Trophoblast cell (in vitro differentiated cells and primary cell): ENCODE results near the gene ANP32A.

Source experiments
- DNase-seq, 2 donors: peaks; one replicate each; pipeline ENCODE4 v3.0.0-alpha.2; 2016
- H2AFZ ChIP-seq: 2 replicates; pipeline ENCODE4 v1.6.1; 2013; ENCODE audit warnings: low read length, moderate library complexity, mild to moderate bottlenecking; ENCODE audit not compliant: insufficient read depth, poor library complexity
- H2AK5ac ChIP-seq: 2 replicates; pipeline ENCODE4 v1.6.1; 2013; ENCODE audit warnings: mild to moderate bottlenecking, low read length
- H2BK120ac ChIP-seq: 2 replicates; pipeline ENCODE4 v1.6.1; 2013; ENCODE audit warnings: low read length, mild to moderate bottlenecking, moderate library complexity; ENCODE audit not compliant: insufficient read depth, poor library complexity
- H2BK12ac ChIP-seq: 2 replicates; pipeline ENCODE4 v1.6.1; 2013; ENCODE audit warnings: mild to moderate bottlenecking, low read length, moderate library complexity
- H2BK5ac ChIP-seq: 2 replicates; pipeline ENCODE4 v1.6.1; 2013; ENCODE audit warnings: low read length, low read depth, moderate library complexity, mild to moderate bottlenecking; ENCODE audit not compliant: poor library complexity
- H3K14ac ChIP-seq: 2 replicates; pipeline ENCODE4 v1.6.1; 2013; ENCODE audit warnings: mild to moderate bottlenecking, low read length
- H3K18ac ChIP-seq: 2 replicates; pipeline ENCODE4 v1.6.1; 2013; ENCODE audit warnings: mild to moderate bottlenecking, low read length
- H3K23ac ChIP-seq: 2 replicates; pipeline ENCODE4 v1.6.1; 2013; ENCODE audit warnings: low read length
- H3K27ac ChIP-seq: 2 replicates; pipeline ENCODE4 v1.5.1; 2013; ENCODE audit warnings: low read depth, mild to moderate bottlenecking, inconsistent platforms, low read length, moderate library complexity
- H3K27me3 ChIP-seq: 2 replicates; pipeline ENCODE4 v1.6.1; 2013; ENCODE audit warnings: inconsistent platforms, mild to moderate bottlenecking, low read length, moderate library complexity; ENCODE audit not compliant: insufficient read depth
- H3K36me3 ChIP-seq, 2 experiments: 1 replicate in 1 of 2; 2 replicates in 1 of 2; pipeline ENCODE4 v1.6.1; 2013; ENCODE audit warnings: low read length in 2 of 2, mild to moderate bottlenecking in 2 of 2, moderate library complexity in 1 of 2; ENCODE audit not compliant: insufficient read depth in 2 of 2, control insufficient read depth in 1 of 2
- H3K4ac ChIP-seq: 2 replicates; pipeline ENCODE4 v1.6.1; 2013; ENCODE audit warnings: low read depth, mild to moderate bottlenecking, low read length, moderate library complexity
- H3K4me1 ChIP-seq, 2 experiments: 1 replicate in 1 of 2; 2 replicates in 1 of 2; pipeline ENCODE4 v1.6.1; 2013; ENCODE audit warnings: low read length in 2 of 2, mild to moderate bottlenecking in 2 of 2, moderate library complexity in 1 of 2; ENCODE audit not compliant: insufficient read depth in 2 of 2, control insufficient read depth in 1 of 2
- H3K4me2 ChIP-seq: 2 replicates; pipeline ENCODE4 v1.6.1; 2013; ENCODE audit warnings: inconsistent platforms, mild to moderate bottlenecking, low read length, moderate library complexity
- H3K4me3 ChIP-seq: 2 replicates; pipeline ENCODE4 v1.5.1; 2013; ENCODE audit warnings: mild to moderate bottlenecking, low read depth, low read length, inconsistent platforms
- H3K79me1 ChIP-seq: one replicate; pipeline ENCODE4 v1.6.1; 2013; ENCODE audit warnings: low read length
- H3K79me2 ChIP-seq: 2 replicates; pipeline ENCODE4 v1.6.1; 2013; ENCODE audit warnings: low read length, mild to moderate bottlenecking; ENCODE audit not compliant: control insufficient read depth, insufficient read depth, poor library complexity
- H3K9ac ChIP-seq: 2 replicates; pipeline ENCODE4 v1.6.1; 2013; ENCODE audit warnings: mild to moderate bottlenecking, low read length
- H3K9me3 ChIP-seq: 2 replicates; pipeline ENCODE4 v1.6.1; 2013; ENCODE audit warnings: low read depth, mild to moderate bottlenecking, control low read depth, inconsistent platforms, low read length; ENCODE audit not compliant: insufficient read depth
- H4K12ac ChIP-seq: 2 replicates; pipeline ENCODE4 v1.6.1; 2013; ENCODE audit warnings: low read depth, mild to moderate bottlenecking, low read length, moderate library complexity
- H4K8ac ChIP-seq: 2 replicates; pipeline ENCODE4 v1.6.1; 2013; ENCODE audit warnings: low read depth, mild to moderate bottlenecking, low read length, moderate library complexity
- H4K91ac ChIP-seq: one replicate; pipeline ENCODE4 v1.6.1; 2013; ENCODE audit warnings: low read depth, mild to moderate bottlenecking, low read length, moderate library complexity
- WGBS: extraction: QIAGEN DNeasy Blood & Tissue Kit; methylation state at CpG from one replicate; pipeline ENCODE4 v1.1.7; 2013; ENCODE audit warnings: missing lambda C conversion rate; ENCODE audit not compliant: insufficient read length, insufficient coverage; ENCODE audit errors: extremely low coverage; 5-methylcytosine and 5-hydroxymethylcytosine counted together

ANP32A gene

DNA sequence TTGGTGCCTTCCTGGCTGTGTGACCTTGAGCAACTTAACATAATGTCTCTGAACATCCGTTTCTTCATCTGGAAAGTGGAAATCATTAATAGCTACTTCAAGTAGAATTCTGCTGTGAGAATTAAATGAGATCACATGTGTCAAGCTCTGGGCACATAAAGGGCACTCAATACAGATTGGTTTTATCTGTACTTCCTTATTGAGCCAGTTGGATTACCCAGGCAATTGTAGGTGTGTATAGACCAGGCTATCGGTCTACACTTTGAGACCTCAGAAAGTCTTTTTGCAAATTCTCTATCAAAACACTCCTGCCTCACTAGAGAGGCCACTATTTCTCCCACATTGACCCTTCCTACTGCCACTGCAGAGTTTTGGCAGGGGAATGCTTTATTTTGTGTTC, 47.7 kb downstream of the ANP32A start:
- no peak overlapping the region for H3K4me3 ChIP-seq
- H2BK12ac ChIP-seq = no peak overlapping the region
- H3K79me1 ChIP-seq = no peaks in the 10 kb centered on the region
- no peak for DNase-seq
- no peaks in the 10 kb centered on the region for H3K27me3 ChIP-seq
- no peak overlapping the region for H3K23ac ChIP-seq
- H3K4me2 ChIP-seq = no peak overlapping the region
- no peak overlapping the region for H2AFZ ChIP-seq
- no peak overlapping the region for H2BK120ac ChIP-seq
- no CpG with 5 or more reads among the region's 2 CpGs for WGBS
- no peak overlapping the region for H3K4ac ChIP-seq
- H3K9me3 ChIP-seq = no peaks in the 10 kb centered on the region
- H2BK5ac ChIP-seq = no peak overlapping the region
- no peak overlapping the region for H3K9ac ChIP-seq
- peaks cover 4 to 6% of the 10 kb centered on the region in 2 experiments for H3K36me3 ChIP-seq
- no peak overlapping the region for H4K91ac ChIP-seq
- no peaks in the 10 kb centered on the region for H3K79me2 ChIP-seq
- no peak overlapping the region for H3K18ac ChIP-seq
- no peak overlapping the region for H4K12ac ChIP-seq
- H3K4me1 ChIP-seq = no peaks in the 10 kb centered on the region
- H3K14ac ChIP-seq = no peak overlapping the region
- no peak overlapping the region for H2AK5ac ChIP-seq
- no peak overlapping the region for H3K27ac ChIP-seq
- no peak overlapping the region for H4K8ac ChIP-seq

DNA sequence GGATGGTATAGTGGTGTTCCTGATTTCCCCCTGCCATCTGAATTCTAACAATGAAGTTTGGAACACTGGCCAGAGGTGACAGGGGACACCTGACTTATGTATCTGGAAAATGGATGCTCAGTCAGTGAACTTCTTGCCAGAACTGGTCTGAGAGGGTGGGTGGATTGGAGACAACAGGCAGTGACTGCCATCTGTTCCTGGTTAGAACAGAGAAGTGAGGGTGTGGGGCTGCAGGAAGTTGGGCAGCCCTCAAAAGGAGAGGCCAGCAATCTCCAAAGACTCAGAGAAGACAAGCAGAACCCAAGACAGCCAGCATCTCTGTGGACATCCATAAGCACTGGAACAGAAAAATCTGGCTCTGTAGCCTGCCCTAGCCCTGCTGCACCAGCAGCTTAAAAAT, 50.5 kb downstream of the ANP32A start:
- Histone ChIP-seq H4K12ac (no peak overlapping the region), H3K36me3 (no peaks in the 10 kb centered on the region), H4K91ac (no peak overlapping the region), H2AK5ac (no peak overlapping the region), H3K18ac (no peak overlapping the region), H3K4me2 (no peak overlapping the region), H3K9me3 (no peaks in the 10 kb centered on the region), H3K14ac (no peak overlapping the region), H3K27me3 (no peaks in the 10 kb centered on the region), H2AFZ (no peak overlapping the region), H3K4me1 (no peaks in the 10 kb centered on the region), H3K79me1 (no peaks in the 10 kb centered on the region), H3K4me3 (no peak overlapping the region), H3K23ac (no peak overlapping the region), H4K8ac (no peak overlapping the region), H2BK12ac (no peak overlapping the region), H3K27ac (no peak overlapping the region), H3K79me2 (no peaks in the 10 kb centered on the region), H2BK5ac (no peak overlapping the region), H3K9ac (no peak overlapping the region), H2BK120ac (no peak overlapping the region), H3K4ac (no peak overlapping the region)
- no peak for DNase-seq

DNA sequence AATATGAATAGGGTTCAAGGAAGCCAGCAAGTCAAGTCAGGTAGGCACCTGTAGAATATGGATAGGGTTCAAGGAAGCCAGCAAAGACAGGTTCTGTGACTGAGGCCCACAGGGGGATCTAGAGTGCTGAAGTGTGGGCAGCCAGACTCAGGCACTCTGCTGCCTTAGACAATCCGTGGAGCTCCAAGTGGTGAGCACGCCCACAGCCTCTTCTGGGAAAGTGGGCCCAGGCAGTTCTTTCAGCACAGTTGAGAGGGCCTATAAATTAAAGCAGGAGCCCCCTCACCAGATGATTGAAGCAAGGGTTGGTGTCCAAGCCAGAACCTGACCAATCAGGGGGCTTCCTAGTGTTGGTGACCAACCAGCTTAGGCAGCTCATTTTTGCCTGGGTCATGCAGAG, 51.0 kb downstream of the ANP32A start:
- H3K27ac ChIP-seq = no peak overlapping the region
- H3K18ac ChIP-seq = no peak overlapping the region
- H3K4ac ChIP-seq = no peak overlapping the region
- H3K36me3 ChIP-seq = no peaks in the 10 kb centered on the region
- H3K27me3 ChIP-seq = no peaks in the 10 kb centered on the region
- no peak overlapping the region for H2BK120ac ChIP-seq
- H2AFZ ChIP-seq = no peak overlapping the region
- H2AK5ac ChIP-seq = no peak overlapping the region
- no peak overlapping the region for H4K12ac ChIP-seq
- WGBS = no CpG with 5 or more reads among the region's 2 CpGs
- H3K4me3 ChIP-seq = no peak overlapping the region
- no peaks in the 10 kb centered on the region for H3K4me1 ChIP-seq
- H4K91ac ChIP-seq = no peak overlapping the region
- no peak for DNase-seq
- H3K4me2 ChIP-seq = no peak overlapping the region
- no peak overlapping the region for H3K14ac ChIP-seq
- H4K8ac ChIP-seq = no peak overlapping the region
- no peaks in the 10 kb centered on the region for H3K79me1 ChIP-seq
- H3K9ac ChIP-seq = no peak overlapping the region
- no peaks in the 10 kb centered on the region for H3K9me3 ChIP-seq
- H2BK12ac ChIP-seq = no peak overlapping the region
- H2BK5ac ChIP-seq = no peak overlapping the region
- no peaks in the 10 kb centered on the region for H3K79me2 ChIP-seq
- no peak overlapping the region for H3K23ac ChIP-seq

DNA sequence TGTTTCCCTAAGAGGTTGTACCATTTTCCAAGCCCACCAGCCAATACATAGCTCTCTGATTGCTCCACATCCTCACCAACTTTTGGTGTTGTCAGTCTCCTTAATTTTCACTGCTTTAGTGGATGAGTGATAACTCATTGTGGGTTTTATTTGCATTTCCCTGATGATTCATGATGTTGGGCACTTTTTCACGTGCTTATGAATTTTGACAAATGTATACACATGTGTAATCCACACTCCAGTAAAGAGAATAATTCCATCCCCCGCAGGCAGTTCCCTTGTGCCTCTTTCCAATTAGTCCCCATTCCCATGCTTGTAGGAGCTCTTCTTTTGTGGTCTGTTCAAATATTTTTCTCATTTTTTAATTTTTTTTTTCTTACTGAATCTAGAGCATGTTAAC, 52.4 kb downstream of the ANP32A start:
- H2BK5ac ChIP-seq = no peak overlapping the region
- no peaks in the 10 kb centered on the region for H3K79me1 ChIP-seq
- H2BK12ac ChIP-seq = no peak overlapping the region
- no peak overlapping the region for H2AK5ac ChIP-seq
- no peak overlapping the region for H3K18ac ChIP-seq
- no peaks in the 10 kb centered on the region for H3K79me2 ChIP-seq
- no peak overlapping the region for H4K8ac ChIP-seq
- no peak overlapping the region for H3K14ac ChIP-seq
- H3K36me3 ChIP-seq = no peaks in the 10 kb centered on the region
- H3K4me1 ChIP-seq = no peaks in the 10 kb centered on the region
- no peak overlapping the region for H3K4me3 ChIP-seq
- no peak for DNase-seq
- H2BK120ac ChIP-seq = no peak overlapping the region
- no peak overlapping the region for H4K12ac ChIP-seq
- H3K27ac ChIP-seq = no peak overlapping the region
- H3K9ac ChIP-seq = no peak overlapping the region
- H3K27me3 ChIP-seq = no peaks in the 10 kb centered on the region
- no peaks in the 10 kb centered on the region for H3K9me3 ChIP-seq
- no CpG with 5 or more reads among the region's 2 CpGs for WGBS
- H3K23ac ChIP-seq = no peak overlapping the region
- H2AFZ ChIP-seq = no peak overlapping the region
- no peak overlapping the region for H3K4me2 ChIP-seq
- H4K91ac ChIP-seq = no peak overlapping the region
- no peak overlapping the region for H3K4ac ChIP-seq

- Histone ChIP-seq H3K14ac (no peak overlapping the region), H3K27ac (no peak overlapping the region), H3K27me3 (no peaks in the 10 kb centered on the region), H3K4me1 (no peaks in the 10 kb centered on the region), H2AK5ac (no peak overlapping the region), H3K79me2 (no peaks in the 10 kb centered on the region), H4K91ac (no peak overlapping the region), H3K9me3 (no peaks in the 10 kb centered on the region), H3K9ac (no peak overlapping the region), H4K8ac (no peak overlapping the region), H4K12ac (no peak overlapping the region), H3K18ac (no peak overlapping the region), H3K36me3 (no peaks in the 10 kb centered on the region), H2BK120ac (no peak overlapping the region), H2BK5ac (no peak overlapping the region), H3K23ac (no peak overlapping the region), H3K79me1 (no peaks in the 10 kb centered on the region), H3K4ac (no peak overlapping the region), H2AFZ (no peak overlapping the region), H2BK12ac (no peak overlapping the region), H3K4me3 (no peak overlapping the region), H3K4me2 (no peak overlapping the region)
- WGBS = no CpG with 5 or more reads among the region's 4 CpGs
- no peak for DNase-seq
These were observed 52.9 kb downstream of the ANP32A start for GRCh38 chr15:68767833-68768232.
